WTC11 (cell line): ENCODE data around the gene TREML4. TPM values are rescaled to one million over a fixed set of nuclear protein-coding genes. Genes with fewer than 3 reads are reported as not detected.

Source experiments
- ATAC-seq: fragments of 200-7000 bp; cut with Tn5 transposase; 2 replicates; pipeline ENCODE4 v1.10.0; 2021; ENCODE audit warnings: mild to moderate bottlenecking, moderate library complexity
- CTCF ChIA-PET: fragments of 300-600 bp; sonication (Branson Sonifier 250); formaldehyde crosslinking; loops from one replicate; lab custom pipeline; 2021; ENCODE audit warnings: antibody characterized with exemption; lab: Charles Lee
- POLR2A ChIA-PET: fragments of 350-600 bp; sonication (Branson Sonifier 250); formaldehyde crosslinking; loops from one replicate; lab custom pipeline; 2021; ENCODE audit warnings: antibody characterized with exemption; lab: Charles Lee
- DNase-seq: peaks from one replicate; pipeline ENCODE4 v3.0.0; 2021; ENCODE audit warnings: low spot score
- H3K27ac Mint-ChIP-seq: 2 replicates; pipeline ENCODE4 v1.8.0; 2021; ENCODE audit warnings: mixed read lengths
- H3K27me3 Mint-ChIP-seq: 2 replicates; pipeline ENCODE4 v1.8.0; 2021; ENCODE audit warnings: low read depth, mild to moderate bottlenecking, moderate library complexity, mixed read lengths
- H3K36me3 Mint-ChIP-seq: 2 replicates; pipeline ENCODE4 v1.8.0; 2021; ENCODE audit warnings: mixed read lengths
- H3K4me1 Mint-ChIP-seq: 2 replicates; pipeline ENCODE4 v1.8.0; 2022; ENCODE audit warnings: mixed read lengths
- H3K4me3 Mint-ChIP-seq: 2 replicates; pipeline ENCODE4 v1.8.0; 2021; ENCODE audit warnings: mild to moderate bottlenecking, moderate library complexity, mixed read lengths
- H3K9me3 Mint-ChIP-seq: 2 replicates; pipeline ENCODE4 v1.8.0; 2021; ENCODE audit warnings: mixed read lengths
- ATF1 ChIP-seq: sonication (generic); formaldehyde crosslinking; IDR thresholded peaks from 2 replicates; pipeline ENCODE4 v1.8.1; 2023; ENCODE audit warnings: mild to moderate bottlenecking, moderate library complexity, missing genetic modification reagents
- CTCF ChIP-seq: fragments of 200-600 bp; IDR thresholded peaks from 2 replicates; pipeline ENCODE4 v1.8.0; 2022; ENCODE audit warnings: antibody characterized with exemption
- E2F4 ChIP-seq: sonication (generic); formaldehyde crosslinking; IDR thresholded peaks from 2 replicates; pipeline ENCODE4 v1.8.1; 2022; ENCODE audit warnings: low read depth, mild to moderate bottlenecking, moderate library complexity, missing genetic modification reagents, borderline replicate concordance
- GTF2I ChIP-seq: fragments of 250-450 bp; sonication (Bioruptor Pico); conservative IDR thresholded peaks from 2 replicates; pipeline ENCODE4 v1.4.0; 2021; ENCODE audit warnings: mild to moderate bottlenecking
- JAZF1 ChIP-seq: fragments of 250-450 bp; sonication (Bioruptor Pico); IDR thresholded peaks from 2 replicates; pipeline ENCODE4 v1.9.0; 2021; ENCODE audit warnings: moderate library complexity, mild to moderate bottlenecking, inconsistent platforms
- MLX ChIP-seq: sonication (generic); formaldehyde crosslinking; IDR thresholded peaks from 2 replicates; pipeline ENCODE4 v1.8.1; 2023; ENCODE audit warnings: mild to moderate bottlenecking, missing genetic modification reagents, moderate library complexity
- MXD4 ChIP-seq: fragments of 250-450 bp; sonication (Bioruptor Pico); IDR thresholded peaks from 2 replicates; pipeline ENCODE4 v1.8.0; 2021; ENCODE audit warnings: mild to moderate bottlenecking, moderate library complexity, borderline replicate concordance
- MYBL2 ChIP-seq: sonication (generic); formaldehyde crosslinking; IDR thresholded peaks from 2 replicates; pipeline ENCODE4 v1.8.1; 2023; ENCODE audit warnings: mild to moderate bottlenecking, moderate library complexity, missing genetic modification reagents
- NFATC4 ChIP-seq: fragments of 250-450 bp; sonication (Bioruptor Pico); IDR thresholded peaks from 2 replicates; pipeline ENCODE4 v1.9.0; 2021; ENCODE audit warnings: mild to moderate bottlenecking
- RORB ChIP-seq: fragments of 250-450 bp; sonication (Bioruptor Pico); IDR thresholded peaks from 2 replicates; pipeline ENCODE4 v1.9.0; 2021; ENCODE audit warnings: mild to moderate bottlenecking
- TEAD1 ChIP-seq: sonication (generic); formaldehyde crosslinking; IDR thresholded peaks from 2 replicates; pipeline ENCODE4 v1.8.0; 2022; ENCODE audit warnings: mild to moderate bottlenecking, missing genetic modification reagents
- TEAD4 ChIP-seq: sonication (generic); formaldehyde crosslinking; IDR thresholded peaks from 2 replicates; pipeline ENCODE4 v1.8.0; 2022; ENCODE audit warnings: mild to moderate bottlenecking, missing genetic modification reagents
- USF1 ChIP-seq: sonication (generic); formaldehyde crosslinking; IDR thresholded peaks from 2 replicates; pipeline ENCODE4 v1.8.0; 2022; ENCODE audit warnings: mild to moderate bottlenecking, missing genetic modification reagents
- USF2 ChIP-seq: sonication (generic); formaldehyde crosslinking; IDR thresholded peaks from 2 replicates; pipeline ENCODE4 v1.8.1; 2023; ENCODE audit warnings: mild to moderate bottlenecking, missing genetic modification reagents, moderate library complexity
- ZNF219 ChIP-seq: sonication (generic); formaldehyde crosslinking; IDR thresholded peaks from 2 replicates; pipeline ENCODE4 v1.8.0; 2023; ENCODE audit warnings: missing genetic modification reagents, mild to moderate bottlenecking, borderline replicate concordance
- ZNF532 ChIP-seq: fragments of 250-450 bp; sonication (Bioruptor Pico); IDR thresholded peaks from 2 replicates; pipeline ENCODE4 v1.9.0; 2021; ENCODE audit warnings: mild to moderate bottlenecking, borderline replicate concordance
- total RNA-seq: library from RNA; stranded (reverse); gene quantifications from 3 replicates; pipeline ENCODE4 v1.2.3, GENCODE V29; 2021

The TREML4 gene
- total RNA-seq, 1 experiment from 2014 or later = not detected

- TF ChIP-seq USF1 (no peak), ZNF219 (no peak), GTF2I (CRISPR knock-in tag) (no peak), JAZF1 (CRISPR knock-in tag) (no peak), MXD4 (CRISPR knock-in tag) (no peak), ATF1 (CRISPR knock-in tag) (no peak)
These were observed 46.1 kb downstream of the TREML4 start (continued) for GRCh38 chr6:41274256-41274655.

- POLR2A ChIA-PET = no interaction called here
- H3K4me3 Mint-ChIP-seq = no peak overlapping the region
- TF ChIP-seq MLX (CRISPR knock-in tag) (no peak), ZNF532 (CRISPR knock-in tag) (no peak), RORB (CRISPR knock-in tag) (no peak)
- TF ChIP-seq, all 79 proteins: peak for 0
- Mint-ChIP-seq H3K27me3 (peaks cover 3% of the 10 kb centered on the region), H3K36me3 (no peaks in the 10 kb centered on the region), H3K9me3 (no peaks in the 10 kb centered on the region), H3K27ac (no peak overlapping the region), H3K4me1 (peaks cover 10% of the 10 kb centered on the region)
- CTCF ChIA-PET = interaction anchor here (1.7 kb wide), 1 partner anchor 93 kb away, joined by 4 read pairs; no protein-coding TSS in a partner anchor
- no peak for DNase-seq
- no peak for ATAC-seq
These were observed 47.3 kb downstream of the TREML4 start for GRCh38 chr6:41275489-41275888.

GRCh38 chr6:41277605-41278004 lies 49.5 kb downstream of the TREML4 start:
- Mint-ChIP-seq H3K27me3 (peaks cover 2% of the 10 kb centered on the region; the same call in 1 of the 2 replicates), H3K36me3 (no peaks in the 10 kb centered on the region)
- TF ChIP-seq E2F4 (CRISPR knock-in tag) (no peak), MYBL2 (CRISPR knock-in tag) (no peak), TEAD4 (CRISPR knock-in tag) (no peak), USF2 (no peak), TEAD1 (CRISPR knock-in tag) (no peak), MXD4 (CRISPR knock-in tag) (no peak), MLX (CRISPR knock-in tag) (no peak), NFATC4 (CRISPR knock-in tag) (no peak), CTCF (no peak)
- TF ChIP-seq, all 79 proteins: peak for 0
- Mint-ChIP-seq H3K4me3 (no peak overlapping the region), H3K27ac (no peak overlapping the region), H3K4me1 (peaks cover 10% of the 10 kb centered on the region), H3K9me3 (no peaks in the 10 kb centered on the region)
- POLR2A ChIA-PET = no interaction called here
- CTCF ChIA-PET = interaction anchor here (0.7 to 2.5 kb wide), 11 partner anchors 12 to 90 kb away, joined by 3 to 25 read pairs (median 8); partner anchors contain the start of gene TREML4
- DNase-seq = no peak
- ATAC-seq = no peak
